ENCODE measurements around the gene ARHGAP12.

DNA sequence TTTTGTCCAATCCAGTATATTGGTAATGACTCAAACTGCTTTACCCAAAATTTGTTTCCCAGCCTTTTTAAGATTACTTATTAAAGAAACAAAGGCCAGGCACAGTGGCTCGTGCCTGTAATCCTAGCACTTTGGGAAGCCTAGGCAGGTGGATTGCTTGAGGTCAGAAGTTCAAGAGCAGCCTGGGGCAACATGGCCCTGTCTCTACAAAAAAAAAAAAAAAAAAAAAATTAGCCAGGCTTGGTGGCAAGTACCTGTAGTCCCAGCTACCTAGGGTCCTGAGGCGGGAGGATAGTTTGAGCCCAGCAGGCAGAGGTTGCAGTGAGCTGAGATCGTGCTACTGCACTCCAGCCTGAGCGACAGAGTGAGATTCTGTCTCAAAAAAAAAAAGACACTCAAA is 7.0 kb upstream of the ARHGAP12 start:
- TF ChIP-seq EZH2phosphoT487 (IDR thresholded peaks at IDR 0.05; ENCODE audit: insufficient read depth, low read depth) = no peak
- TF ChIP-seq EZH2 (IDR thresholded peaks at IDR 0.05; ENCODE audit: insufficient read depth, poor library complexity, severe bottlenecking) = no peak
